T-helper 17 cell (primary cell): Measurements from ENCODE around the gene CD53. TPM values are rescaled to one million over a fixed set of nuclear protein-coding genes. Genes with fewer than 3 reads are reported as not detected.
"Not testable (repeated sequence)": the region's sequence is repeated elsewhere in the genome, so short reads cannot be mapped to it uniquely, and the experiment has no call there.

Experiments
- ATAC-seq: fragments of 150-1000 bp; cut with Tn5 transposase; 2 replicates; pipeline ENCODE4 v1.10.0; 2021; ENCODE audit warnings: mild to moderate bottlenecking, moderate library complexity
- DNase-seq, 3 donors: peaks; one replicate each; pipeline versions ENCODE4 v3.0.0 to v3.0.0-alpha.2; 2020 to 2021
- H3K9me3 ChIP-seq: one replicate; pipeline ENCODE4 v1.7.0; 2013; ENCODE audit warnings: low read length, mild to moderate bottlenecking; ENCODE audit not compliant: control insufficient read depth, poor library complexity, severe bottlenecking
- H3K27ac Mint-ChIP-seq: one replicate; pipeline ENCODE4 v1.8.0; 2022; ENCODE audit warnings: mild to moderate bottlenecking, moderate library complexity, mixed read lengths
- H3K27me3 Mint-ChIP-seq: one replicate; pipeline ENCODE4 v1.8.0; 2022; ENCODE audit warnings: mixed read lengths
- H3K36me3 Mint-ChIP-seq: one replicate; pipeline ENCODE4 v1.8.0; 2022; ENCODE audit warnings: low read depth, mixed read lengths
- H3K4me1 Mint-ChIP-seq: one replicate; pipeline ENCODE4 v1.8.0; 2022; ENCODE audit warnings: mild to moderate bottlenecking, mixed read lengths
- H3K4me3 Mint-ChIP-seq: one replicate; pipeline ENCODE4 v1.8.0; 2022; ENCODE audit warnings: mild to moderate bottlenecking, moderate library complexity, mixed read lengths
- total RNA-seq, 4 donors: library from RNA in 2 of 4; stranded (reverse) in 2 of 4; gene quantifications; one replicate each; pipeline ENCODE4 v1.2.3 and lab custom pipeline; 2022 to 2026

Gene CD53
- total RNA-seq, 2 donors from 2014 or later, result 286 to 385 TPM

- H3K27me3 Mint-ChIP-seq, DNase-seq, H3K4me1 Mint-ChIP-seq, ATAC-seq, H3K27ac Mint-ChIP-seq, H3K9me3 ChIP-seq, H3K36me3 Mint-ChIP-seq, H3K4me3 Mint-ChIP-seq: not testable (repeated sequence)
Measured at GRCh38 chr1:110860620-110861019, 12.3 kb upstream of the CD53 start.

GRCh38 chr1:110861942-110862341 is 11.0 kb upstream of the CD53 start:
- not testable (repeated sequence) for H3K9me3 ChIP-seq, H3K4me3 Mint-ChIP-seq, H3K27me3 Mint-ChIP-seq, DNase-seq, ATAC-seq, H3K27ac Mint-ChIP-seq, H3K4me1 Mint-ChIP-seq, H3K36me3 Mint-ChIP-seq

DNA sequence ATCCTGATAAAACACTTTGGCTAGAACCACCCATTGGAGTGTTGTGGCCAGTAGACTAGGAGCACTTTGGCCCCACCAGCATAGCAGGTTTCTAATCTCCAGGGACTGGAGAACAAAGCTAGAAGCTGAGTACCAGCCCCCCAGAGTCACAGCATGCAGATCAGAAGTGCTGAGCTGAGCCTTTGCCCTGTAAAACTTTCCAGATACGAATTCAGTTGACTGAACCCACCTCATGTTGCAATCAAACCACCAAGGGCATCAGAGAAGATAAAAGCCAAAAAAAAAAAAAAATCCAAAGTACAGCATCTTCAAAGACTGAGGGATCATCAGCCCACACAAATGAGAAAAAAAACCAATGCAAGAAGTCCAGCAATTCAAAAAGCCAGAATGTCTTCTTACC is 8.7 kb upstream of the CD53 start:
- H3K27ac Mint-ChIP-seq, result no peak overlapping the region
- ATAC-seq (no peak), DNase-seq (no peak)
- no peak overlapping the region for H3K4me3 Mint-ChIP-seq
- no peaks in the 10 kb centered on the region for H3K36me3 Mint-ChIP-seq
- peaks cover 5% of the 10 kb centered on the region for H3K4me1 Mint-ChIP-seq
- H3K9me3 ChIP-seq, result no peaks in the 10 kb centered on the region
- H3K27me3 Mint-ChIP-seq, result no peaks in the 10 kb centered on the region

GRCh38 chr1:110870721-110871388 is 2.1 kb upstream of the CD53 start:
- DNase-seq, result no peak
- no peaks in the 10 kb centered on the region for H3K9me3 ChIP-seq
- Mint-ChIP-seq H3K4me1 (peaks cover 37% of the 10 kb centered on the region), H3K27me3 (no peaks in the 10 kb centered on the region), H3K36me3 (peaks cover 10% of the 10 kb centered on the region), H3K4me3 (peak overlapping the region; percentile 39), H3K27ac (peak overlapping the region; percentile 99)
- ATAC-seq, result no peak

DNA sequence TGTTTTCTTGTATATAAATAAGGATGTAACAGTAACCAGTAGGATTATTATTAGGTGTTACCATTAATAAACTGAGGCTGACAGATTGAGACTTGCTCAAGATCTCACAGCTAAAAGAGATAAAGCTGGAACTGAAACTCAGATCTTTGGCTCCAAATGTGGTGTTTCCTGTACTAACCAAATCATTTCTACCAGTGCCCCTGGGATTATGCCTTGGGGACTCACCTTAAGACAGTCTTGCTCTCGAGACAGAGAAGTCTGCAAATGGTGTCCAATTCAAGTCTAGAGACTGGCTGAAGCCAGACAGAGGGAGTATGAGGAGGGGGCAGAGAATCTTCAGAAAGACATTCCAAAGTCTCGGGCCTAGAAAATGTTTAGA is 593 bp upstream of the CD53 start:
- DNase-seq, result no peak
- H3K4me3 Mint-ChIP-seq, result peak overlapping the region; percentile 100
- peaks cover 10% of the 10 kb centered on the region for H3K36me3 Mint-ChIP-seq
- no peaks in the 10 kb centered on the region for H3K27me3 Mint-ChIP-seq
- no peaks in the 10 kb centered on the region for H3K9me3 ChIP-seq
- peaks cover 44% of the 10 kb centered on the region for H3K4me1 Mint-ChIP-seq
- H3K27ac Mint-ChIP-seq, result peak overlapping the region; percentile 99
- ATAC-seq, result no peak

DNA sequence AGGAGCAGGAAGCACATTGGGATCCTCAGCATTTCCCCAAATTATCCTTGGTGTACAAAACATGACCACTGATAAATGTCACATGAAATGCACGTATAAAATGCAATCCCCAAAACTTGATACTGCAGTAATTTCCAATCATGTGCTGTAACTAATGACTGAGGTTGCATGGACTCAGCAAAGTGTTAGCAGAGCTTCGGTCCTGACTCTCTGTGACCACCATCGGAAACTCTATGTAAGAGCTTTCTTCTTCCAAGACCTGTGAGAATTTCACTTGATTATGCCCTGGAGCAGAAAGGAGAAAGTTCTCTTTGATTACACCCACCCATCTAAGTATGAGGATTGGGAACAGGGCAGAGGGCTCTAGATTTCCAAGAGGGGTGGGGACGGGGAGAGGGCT is 908 bp downstream of the CD53 start:
- ATAC-seq, result no peak
- Mint-ChIP-seq H3K27ac (peak overlapping the region; percentile 99), H3K4me3 (peak overlapping the region; percentile 100), H3K36me3 (peaks cover 14% of the 10 kb centered on the region), H3K27me3 (no peaks in the 10 kb centered on the region), H3K4me1 (peaks cover 50% of the 10 kb centered on the region)
- DNase-seq, result no peak
- H3K9me3 ChIP-seq, result no peaks in the 10 kb centered on the region

GRCh38 chr1:110874324-110875215 is 1.6 kb downstream of the CD53 start:
- Mint-ChIP-seq H3K27me3 (no peaks in the 10 kb centered on the region), H3K4me3 (peak overlapping the region; percentile 100), H3K4me1 (peaks cover 51% of the 10 kb centered on the region), H3K36me3 (peaks cover 14% of the 10 kb centered on the region), H3K27ac (peak overlapping the region; percentile 99)
- ATAC-seq, result peak; percentile 27
- no peaks in the 10 kb centered on the region for H3K9me3 ChIP-seq
- DNase-seq, result no peak

- Mint-ChIP-seq H3K4me1 (peaks cover 57% of the 10 kb centered on the region), H3K27ac (peak overlapping the region; percentile 99), H3K27me3 (no peaks in the 10 kb centered on the region), H3K4me3 (peak overlapping the region; percentile 100), H3K36me3 (peaks cover 14% of the 10 kb centered on the region)
- peak in 1 of 3 donors; percentile 20 for DNase-seq
- H3K9me3 ChIP-seq, result no peaks in the 10 kb centered on the region
- ATAC-seq, result peak; percentile 77
Measured at GRCh38 chr1:110875216-110875731, 2.3 kb downstream of the CD53 start.

GRCh38 chr1:110876748-110877341 is 3.9 kb downstream of the CD53 start:
- H3K27me3 Mint-ChIP-seq, result no peaks in the 10 kb centered on the region
- H3K4me3 Mint-ChIP-seq, result peak overlapping the region; percentile 90
- DNase-seq (no peak), ATAC-seq (no peak)
- peak overlapping the region; percentile 99 for H3K27ac Mint-ChIP-seq
- H3K9me3 ChIP-seq, result no peaks in the 10 kb centered on the region
- peaks cover 19% of the 10 kb centered on the region for H3K36me3 Mint-ChIP-seq
- H3K4me1 Mint-ChIP-seq, result peaks cover 58% of the 10 kb centered on the region

DNA sequence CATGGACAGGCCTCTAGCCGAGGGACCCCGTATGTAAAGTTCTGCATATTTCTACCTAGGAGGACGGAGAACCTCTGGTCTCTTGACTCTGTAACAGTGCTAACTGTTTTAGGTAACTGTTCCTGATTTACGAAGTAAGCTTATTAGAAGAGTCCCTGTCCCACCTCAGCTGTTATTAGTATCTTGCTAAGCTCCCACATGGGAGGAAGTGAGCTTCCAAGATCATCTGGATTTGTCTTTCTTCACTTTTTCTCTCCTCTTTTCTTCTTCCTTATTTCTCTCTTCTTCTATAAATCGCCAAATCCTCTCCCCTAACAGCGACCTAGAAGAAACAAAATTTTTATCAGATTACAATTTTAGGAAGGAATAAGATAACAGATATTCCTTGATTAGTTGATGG is 4.4 kb downstream of the CD53 start:
- H3K27ac Mint-ChIP-seq, result peak overlapping the region; percentile 99
- ATAC-seq, result no peak
- H3K27me3 Mint-ChIP-seq, result no peaks in the 10 kb centered on the region
- peak overlapping the region; percentile 90 for H3K4me3 Mint-ChIP-seq
- DNase-seq, result no peak
- H3K4me1 Mint-ChIP-seq, result peaks cover 56% of the 10 kb centered on the region
- H3K36me3 Mint-ChIP-seq, result peaks cover 20% of the 10 kb centered on the region
- H3K9me3 ChIP-seq, result no peaks in the 10 kb centered on the region

- H3K36me3 Mint-ChIP-seq, result peaks cover 20% of the 10 kb centered on the region
- H3K9me3 ChIP-seq, result no peaks in the 10 kb centered on the region
- H3K27ac Mint-ChIP-seq, result peak overlapping the region; percentile 99
- ATAC-seq (no peak), DNase-seq (no peak)
- H3K4me1 Mint-ChIP-seq, result peaks cover 56% of the 10 kb centered on the region
- no peaks in the 10 kb centered on the region for H3K27me3 Mint-ChIP-seq
- peak overlapping the region; percentile 90 for H3K4me3 Mint-ChIP-seq
Measured at GRCh38 chr1:110877776-110878175, 4.8 kb downstream of the CD53 start.

DNA sequence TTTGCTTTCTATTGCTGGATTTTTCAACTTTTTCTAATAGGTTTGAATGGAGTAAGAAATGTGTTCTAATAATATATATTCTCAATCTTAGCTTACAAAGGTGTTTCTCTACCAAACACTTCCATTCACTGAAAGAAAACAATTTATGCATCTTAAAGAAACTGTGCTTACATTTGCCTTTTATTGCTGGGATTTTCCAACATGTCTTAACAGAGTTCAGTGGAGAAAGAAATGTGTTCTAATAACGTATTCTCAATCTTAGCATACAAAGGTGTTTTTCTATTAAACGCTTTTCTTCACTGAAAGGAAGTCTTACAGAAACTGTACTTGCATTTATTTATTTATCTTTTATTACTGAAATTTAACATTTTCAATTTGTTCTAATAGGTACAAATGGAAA is 5.6 kb downstream of the CD53 start:
- Mint-ChIP-seq H3K27me3 (no peaks in the 10 kb centered on the region), H3K4me3 (peak overlapping the region; percentile 90), H3K27ac (peak overlapping the region; percentile 99), H3K4me1 (peaks cover 60% of the 10 kb centered on the region), H3K36me3 (peaks cover 20% of the 10 kb centered on the region)
- ATAC-seq (no peak), DNase-seq (no peak)
- no peaks in the 10 kb centered on the region for H3K9me3 ChIP-seq

DNA sequence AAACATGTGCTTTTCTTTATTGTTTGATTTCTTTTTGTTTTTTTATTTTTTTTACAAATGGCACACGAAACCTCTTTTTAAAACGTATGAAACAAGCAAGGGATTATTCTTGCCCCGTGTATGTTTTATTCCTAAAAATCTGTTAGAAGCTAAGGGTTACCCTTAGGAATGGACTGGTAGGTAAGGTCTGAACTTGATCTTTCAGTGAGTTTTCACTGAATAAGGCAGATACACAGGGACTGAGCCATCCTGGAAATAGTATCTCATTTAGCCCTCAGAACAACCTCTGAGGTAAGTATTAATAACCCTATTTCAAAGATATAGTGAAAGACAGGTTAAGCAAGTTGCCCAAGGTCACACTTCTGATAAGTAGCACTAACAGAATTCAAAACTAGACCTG is 6.0 kb downstream of the CD53 start:
- H3K27me3 Mint-ChIP-seq, result no peaks in the 10 kb centered on the region
- peaks cover 62% of the 10 kb centered on the region for H3K4me1 Mint-ChIP-seq
- peaks cover 22% of the 10 kb centered on the region for H3K36me3 Mint-ChIP-seq
- DNase-seq (no peak), ATAC-seq (no peak)
- H3K27ac Mint-ChIP-seq, result peak overlapping the region; percentile 99
- peak overlapping the region; percentile 55 for H3K4me3 Mint-ChIP-seq
- H3K9me3 ChIP-seq, result no peaks in the 10 kb centered on the region
